CD4-positive, alpha-beta T cell treated with Interleukin-15 for 4 hours (primary cell): ENCODE measurements around the gene RGS3.

ENCODE experiments used
- DNase-seq: peaks from one replicate; pipeline ENCODE4 v3.0.0-alpha.2; 2020; ENCODE audit warnings: low spot score

The RGS3 gene

GRCh38 chr9:113570749-113571711 is 107.5 kb downstream of the RGS3 start:
- DNase-seq, result no peak

DNA sequence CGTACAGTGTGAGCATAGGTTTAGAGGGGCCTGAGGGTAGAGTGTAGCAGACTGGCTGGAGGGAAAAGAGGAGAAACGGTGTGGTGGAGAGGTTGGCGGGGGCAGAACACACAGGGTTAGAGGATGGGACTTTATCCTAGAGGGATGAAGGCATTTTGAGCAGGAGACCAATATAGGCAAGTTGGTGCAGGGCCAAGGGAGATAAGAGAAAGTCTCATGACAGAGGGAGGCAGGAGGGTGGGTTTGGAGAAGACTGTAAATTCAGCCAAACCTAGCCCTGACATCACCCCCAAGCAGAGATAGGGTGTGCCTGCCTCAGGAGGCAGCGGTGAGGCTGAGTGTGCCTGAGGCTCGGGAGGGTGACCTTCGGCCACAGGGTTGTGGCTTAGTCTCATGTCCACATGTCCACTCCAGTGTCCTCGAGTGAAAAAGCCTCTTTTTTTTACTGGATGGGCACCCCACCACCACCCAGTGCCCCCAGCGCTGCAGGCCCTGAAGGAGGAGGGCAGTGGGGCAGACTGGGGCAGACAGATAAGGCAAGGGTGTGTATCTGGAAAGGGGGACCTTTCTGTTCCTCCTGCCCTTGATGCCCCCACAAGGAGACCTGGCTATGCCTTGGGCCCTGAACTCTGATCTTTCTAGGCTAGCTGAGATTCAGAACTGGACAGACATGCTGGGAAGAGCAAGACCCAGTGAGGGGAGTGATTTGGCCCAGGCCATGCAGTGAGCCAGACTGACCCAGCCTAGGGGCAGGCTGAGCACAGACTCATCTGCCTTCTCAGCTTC is 108.7 kb downstream of the RGS3 start:
- no peak for DNase-seq

DNA sequence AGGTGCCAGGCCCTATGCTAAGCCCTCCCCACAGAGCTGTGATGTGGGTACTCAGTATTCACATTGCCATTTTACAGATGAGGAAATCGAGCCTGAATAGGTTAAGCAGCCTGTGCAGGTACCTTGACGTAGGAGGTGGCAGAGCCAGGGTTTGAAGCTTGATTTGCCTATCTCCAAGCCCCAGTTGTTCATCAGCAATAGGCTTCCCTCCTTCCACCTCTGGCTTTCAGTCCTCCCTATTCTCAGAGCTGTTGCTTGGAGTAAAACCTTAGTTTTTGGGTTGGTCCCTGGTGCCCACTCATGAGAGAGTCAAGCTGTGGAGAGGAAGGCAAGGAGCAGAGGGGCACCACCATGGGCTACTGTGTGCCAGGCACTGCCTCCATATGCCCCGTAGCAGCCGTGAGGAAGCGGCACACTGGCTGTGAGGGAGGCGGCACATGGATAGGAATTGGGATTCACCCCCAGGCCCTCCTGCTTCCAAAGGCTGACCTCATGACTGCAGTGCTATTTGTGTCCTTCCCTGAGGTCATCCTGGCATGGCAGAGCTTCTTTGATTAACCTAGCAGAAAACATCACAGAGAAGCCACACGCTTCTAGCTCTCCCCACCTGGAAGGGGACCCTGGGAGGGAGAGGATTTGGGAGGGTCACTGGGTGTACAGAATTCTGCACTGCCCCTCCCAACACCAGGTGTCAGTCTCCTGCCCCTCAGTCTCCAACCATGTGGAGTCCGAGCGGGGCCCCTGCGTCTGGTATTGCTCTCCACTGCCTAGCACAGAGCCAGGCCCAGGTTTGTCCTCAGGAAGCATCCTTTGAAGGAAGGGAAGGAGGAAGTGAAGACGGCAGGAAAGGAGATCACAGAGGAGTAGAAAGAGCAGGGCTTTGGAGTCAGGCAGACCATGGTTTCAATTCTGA is 109.8 kb downstream of the RGS3 start:
- no peak for DNase-seq

- no peak for DNase-seq
Observed at GRCh38 chr9:113573959-113574352, 110.4 kb downstream of the RGS3 start.

GRCh38 chr9:113574441-113575262 is 111.1 kb downstream of the RGS3 start:
- DNase-seq, result no peak

DNA sequence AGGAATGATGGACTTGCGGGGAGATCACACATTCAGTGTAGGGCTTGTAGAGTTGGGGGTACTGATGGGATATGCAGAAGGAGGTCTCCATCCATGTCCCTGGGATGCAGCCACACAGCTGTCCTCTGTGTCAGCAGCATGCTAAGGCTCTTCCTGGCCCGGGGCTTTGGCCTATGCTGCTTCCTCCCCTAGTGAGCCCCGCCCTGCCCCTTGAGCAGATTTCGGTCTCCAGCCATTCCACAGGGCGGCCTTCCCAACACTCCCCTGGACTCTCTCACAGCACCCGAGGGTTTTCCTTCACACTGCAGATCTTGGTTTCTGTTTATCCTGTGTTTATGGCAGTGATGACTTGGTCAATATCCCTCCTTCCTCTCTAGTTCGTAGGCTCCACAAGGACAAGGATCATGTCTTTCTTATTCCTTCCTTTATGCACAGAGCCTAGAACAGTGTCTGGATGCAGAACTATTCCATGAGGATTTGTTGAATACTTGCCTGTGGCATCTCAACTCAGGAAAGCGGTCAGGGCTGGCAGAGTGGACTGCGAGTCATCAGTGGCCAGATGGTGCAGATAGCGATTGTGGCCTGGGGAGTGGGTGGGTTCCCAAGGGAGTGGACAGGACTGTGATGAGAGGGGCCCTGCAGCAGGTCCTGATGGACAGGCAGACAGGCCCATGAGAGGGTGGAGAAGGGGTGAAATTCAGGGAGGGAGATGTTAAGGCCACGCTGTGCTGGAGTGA is 114.2 kb downstream of the RGS3 start:
- no peak for DNase-seq

DNA sequence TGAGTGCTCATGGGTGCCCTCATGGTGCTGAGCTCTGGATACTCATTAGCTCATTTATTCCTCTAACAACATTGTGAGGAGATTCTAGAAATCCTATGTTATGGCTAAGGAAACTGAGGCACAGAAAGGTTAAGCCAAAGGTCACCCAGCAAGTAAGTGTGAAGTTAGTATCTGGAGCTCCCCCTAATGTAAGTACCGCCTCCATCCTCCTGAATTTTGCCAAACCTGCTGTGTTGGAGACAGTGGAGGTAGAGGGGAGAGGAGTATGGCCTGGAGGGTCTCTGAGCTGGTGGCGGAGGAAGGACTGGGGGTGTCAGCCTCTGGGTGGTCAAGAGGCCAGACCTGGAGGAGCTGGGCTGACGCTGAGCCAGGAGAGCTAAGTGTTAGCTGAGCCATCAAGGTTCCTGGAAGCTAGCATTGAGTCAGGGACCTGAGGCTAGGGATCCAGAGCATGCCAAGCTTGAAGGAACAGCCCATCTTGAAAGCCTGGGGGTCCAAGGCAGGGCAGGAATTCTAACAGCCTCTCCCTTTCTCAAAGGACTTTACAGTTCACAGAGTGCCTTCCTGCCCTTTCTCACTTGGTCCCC is 114.8 kb downstream of the RGS3 start:
- no peak for DNase-seq

DNA sequence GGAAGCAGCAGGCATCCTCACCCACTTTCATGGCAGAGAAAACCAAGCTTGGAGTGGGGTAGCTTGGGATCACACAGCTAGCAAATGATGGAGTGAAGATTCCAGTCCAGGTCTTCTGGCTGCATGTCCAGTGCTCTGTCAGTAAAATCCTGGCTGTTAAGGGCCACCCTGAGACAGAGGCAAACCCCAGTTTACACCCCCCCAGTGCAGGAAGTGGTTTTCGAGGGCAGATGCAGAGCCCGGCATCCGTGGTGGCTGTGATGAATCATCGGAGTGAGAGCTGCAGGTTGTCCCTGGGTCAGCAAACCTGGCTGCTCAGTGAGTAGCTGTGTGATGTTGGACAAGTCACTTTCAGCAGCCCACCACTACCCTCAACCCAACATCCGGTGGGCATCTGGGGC is 115.4 kb downstream of the RGS3 start:
- peak; percentile 84 for DNase-seq

DNA sequence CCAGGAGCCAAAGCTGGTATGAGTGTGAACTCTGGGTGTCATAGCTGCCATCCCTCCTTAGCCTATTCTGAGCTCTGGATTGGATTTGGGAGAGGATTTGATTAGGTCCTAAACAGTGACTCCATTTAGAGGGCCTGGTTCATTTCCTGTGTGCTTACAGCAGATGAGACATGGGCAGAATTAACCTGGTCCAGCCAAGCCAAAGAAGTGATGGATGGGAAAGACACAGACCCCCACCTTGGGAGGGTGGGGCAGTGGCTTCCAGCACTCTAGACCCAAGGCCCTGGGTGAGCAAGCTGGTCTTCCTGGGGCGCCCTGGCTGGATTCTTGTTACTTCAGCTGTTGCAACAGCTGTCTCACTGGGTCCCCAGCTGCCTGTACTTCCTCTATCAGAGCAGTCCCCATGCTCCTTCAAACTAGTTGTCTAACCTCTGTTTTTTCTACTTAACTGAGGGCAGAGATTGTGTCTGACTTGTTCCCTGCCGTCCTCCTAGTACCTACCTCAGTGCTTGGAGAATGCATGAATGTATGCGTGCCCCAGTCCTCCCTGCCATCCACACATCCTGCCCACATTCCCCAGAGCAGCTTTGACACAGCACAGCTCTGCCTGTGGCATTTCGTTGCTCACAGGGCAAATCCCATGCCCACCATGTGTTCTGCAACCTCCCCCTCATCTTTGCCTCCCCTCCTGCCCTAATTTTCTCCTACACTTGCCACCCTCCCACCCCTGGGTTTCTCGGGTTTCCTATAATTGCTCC is 115.9 kb downstream of the RGS3 start:
- DNase-seq, result no peak

DNA sequence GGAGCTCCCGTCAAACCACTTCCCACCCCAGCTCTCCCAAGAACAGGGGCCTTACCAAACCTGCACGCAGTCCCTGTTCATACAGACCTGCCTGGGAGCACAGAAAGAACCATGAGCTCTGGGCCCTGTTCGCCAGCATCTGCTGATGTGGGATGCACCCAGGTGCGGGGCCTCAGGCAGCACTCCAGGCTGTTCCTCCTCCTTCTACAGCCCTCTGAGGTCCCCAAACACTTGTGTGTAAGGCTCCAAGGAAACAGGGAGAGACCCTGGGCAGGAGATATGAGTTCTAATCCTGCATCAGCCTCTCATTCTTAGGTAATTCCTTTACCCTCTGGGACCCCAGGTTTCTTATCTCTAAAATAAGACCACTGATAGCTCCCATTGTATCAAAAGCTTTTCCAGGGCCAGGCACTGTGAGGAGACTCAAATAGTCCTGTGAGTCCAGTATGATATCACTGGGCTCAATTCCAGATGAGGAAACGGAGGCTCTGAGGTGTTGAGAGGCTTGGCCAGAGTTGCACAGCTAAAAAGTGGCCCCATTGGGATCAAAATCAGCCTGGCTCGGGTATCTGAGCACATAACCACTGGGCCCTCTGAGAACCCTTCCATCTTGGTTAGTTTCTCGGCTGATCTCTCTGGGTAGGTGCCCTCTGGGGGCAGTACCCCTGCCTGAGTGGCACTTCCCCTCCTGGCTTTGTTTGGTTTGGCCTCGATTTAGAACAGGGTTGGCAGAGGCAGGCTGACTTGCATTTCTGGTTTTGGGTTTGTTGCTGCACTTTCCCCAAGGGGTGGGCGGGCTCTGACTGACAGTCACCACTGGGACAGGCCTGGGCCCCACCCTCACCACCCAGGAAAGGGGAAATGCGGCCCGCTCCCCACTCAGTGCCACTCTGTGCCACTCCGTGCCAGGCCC is 116.8 kb downstream of the RGS3 start:
- peak; percentile 64 for DNase-seq

DNA sequence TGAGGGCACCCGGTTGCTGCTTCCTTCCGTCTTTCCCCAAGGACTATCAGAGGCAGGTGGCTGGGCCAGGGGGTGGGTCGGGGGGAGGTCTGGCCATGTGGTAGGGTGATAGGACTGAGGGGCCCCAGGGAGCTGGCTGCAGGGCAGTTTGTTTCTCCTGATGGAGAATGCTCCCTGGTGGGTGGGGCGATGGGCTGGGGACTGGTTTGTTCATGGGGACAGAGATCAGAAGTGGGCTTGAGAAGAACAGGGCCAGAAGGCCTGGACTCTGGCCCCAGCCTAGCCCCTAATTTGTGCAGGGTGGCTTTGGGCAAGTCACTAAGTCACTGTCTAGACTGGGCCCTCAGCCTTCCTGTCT is 117.4 kb downstream of the RGS3 start:
- no peak for DNase-seq

- peak; percentile 77 for DNase-seq
Observed at GRCh38 chr9:113581865-113582697, 118.6 kb downstream of the RGS3 start.

- no peak for DNase-seq
Observed at GRCh38 chr9:113582698-113583200, 119.2 kb downstream of the RGS3 start.

DNA sequence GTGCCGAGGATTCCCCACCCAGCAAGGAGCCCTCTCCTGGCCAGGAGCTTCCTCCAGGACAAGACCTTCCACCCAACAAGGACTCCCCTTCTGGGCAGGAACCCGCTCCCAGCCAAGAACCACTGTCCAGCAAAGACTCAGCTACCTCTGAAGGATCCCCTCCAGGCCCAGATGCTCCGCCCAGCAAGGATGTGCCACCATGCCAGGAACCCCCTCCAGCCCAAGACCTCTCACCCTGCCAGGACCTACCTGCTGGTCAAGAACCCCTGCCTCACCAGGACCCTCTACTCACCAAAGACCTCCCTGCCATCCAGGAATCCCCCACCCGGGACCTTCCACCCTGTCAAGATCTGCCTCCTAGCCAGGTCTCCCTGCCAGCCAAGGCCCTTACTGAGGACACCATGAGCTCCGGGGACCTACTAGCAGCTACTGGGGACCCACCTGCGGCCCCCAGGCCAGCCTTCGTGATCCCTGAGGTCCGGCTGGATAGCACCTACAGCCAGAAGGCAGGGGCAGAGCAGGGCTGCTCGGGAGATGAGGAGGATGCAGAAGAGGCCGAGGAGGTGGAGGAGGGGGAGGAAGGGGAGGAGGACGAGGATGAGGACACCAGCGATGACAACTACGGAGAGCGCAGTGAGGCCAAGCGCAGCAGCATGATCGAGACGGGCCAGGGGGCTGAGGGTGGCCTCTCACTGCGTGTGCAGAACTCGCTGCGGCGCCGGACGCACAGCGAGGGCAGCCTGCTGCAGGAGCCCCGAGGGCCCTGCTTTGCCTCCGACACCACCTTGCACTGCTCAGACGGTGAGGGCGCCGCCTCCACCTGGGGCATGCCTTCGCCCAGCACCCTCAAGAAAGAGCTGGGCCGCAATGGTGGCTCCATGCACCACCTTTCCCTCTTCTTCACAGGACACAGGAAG is 120.2 kb downstream of the RGS3 start:
- no peak for DNase-seq

DNA sequence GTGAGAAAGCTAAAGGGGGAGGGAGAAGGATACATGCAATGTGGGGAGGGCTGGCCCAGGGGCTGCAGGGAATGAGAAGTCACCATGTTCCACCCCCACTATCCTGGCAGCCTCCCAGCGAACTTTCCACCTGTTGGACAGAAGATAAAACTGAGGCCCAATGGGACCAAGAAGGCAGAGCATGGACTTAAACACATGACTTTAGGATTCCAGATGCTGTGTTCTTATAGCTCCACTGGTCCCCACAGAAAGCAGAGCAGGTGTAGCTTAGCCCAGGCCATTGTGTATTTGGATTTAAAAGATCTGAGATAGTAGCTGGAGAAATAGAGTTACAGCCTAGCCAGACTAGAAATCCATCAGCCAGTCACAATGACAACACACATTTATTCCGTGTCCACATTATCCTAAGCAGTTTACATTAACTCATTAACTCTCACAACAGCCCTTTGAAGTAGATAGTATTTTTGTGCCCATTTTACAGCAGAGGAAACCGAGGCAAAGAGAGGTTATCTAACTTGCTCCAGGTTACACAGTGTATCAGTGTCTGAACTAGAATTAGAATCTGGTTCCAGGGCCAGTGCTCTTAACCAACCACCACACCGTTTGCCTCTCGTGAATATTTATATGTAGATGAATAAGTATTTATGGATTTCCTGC is 121.0 kb downstream of the RGS3 start:
- DNase-seq, result no peak

DNA sequence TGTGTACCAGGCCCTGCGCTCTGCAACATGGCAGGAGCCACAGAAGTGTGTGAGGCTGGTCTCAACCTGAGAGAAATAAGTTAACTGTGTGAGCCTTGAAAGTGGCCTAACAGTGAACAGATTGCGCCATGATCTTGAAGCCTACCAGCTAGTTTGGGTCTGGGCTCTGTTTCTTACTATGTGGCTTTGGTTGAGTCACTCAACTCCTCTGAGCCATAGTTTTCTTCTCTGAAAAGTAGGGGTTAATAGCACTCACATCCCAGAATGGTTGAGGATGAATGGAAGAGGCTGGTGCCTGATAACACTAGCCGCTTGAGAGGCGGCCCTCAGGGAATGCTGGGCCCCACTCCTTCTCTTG is 121.5 kb downstream of the RGS3 start:
- DNase-seq, result no peak
